Esophagus squamous epithelium (tissue), 4 donors: ENCODE results near the gene SLC22A7.

ENCODE experiments used
- CTCF ChIP-seq, 6 experiments: fragments of 450-650 bp in 4 of 6; fragments of 200-600 bp in 2 of 6; sonication (generic) in 2 of 6; IDR thresholded peaks; one replicate each; pipeline ENCODE4 v1.5.1; 2016 to 2019; ENCODE audit warnings: antibody characterized with exemption in 6 of 6, mild to moderate bottlenecking in 4 of 6, moderate library complexity in 4 of 6
- POLR2A ChIP-seq, 4 donors: fragments of 450-650 bp; IDR thresholded peaks; one replicate each; pipeline ENCODE4 v1.6.1; 2017; ENCODE audit warnings: antibody characterized with exemption in 4 of 4, mild to moderate bottlenecking in 4 of 4, moderate library complexity in 3 of 4

- TF ChIP-seq CTCF (IDR thresholded peaks at IDR 0.05) (no peak), POLR2A (IDR thresholded peaks at IDR 0.05) (no peak)
Measured at GRCh38 chr6:43290339-43290904, 7.6 kb upstream of the SLC22A7 start.
